ENCODE results near the gene GRAMD1A. TPM values are rescaled to one million over a fixed set of nuclear protein-coding genes. Genes with fewer than 3 reads are reported as not detected.
"Not testable (repeated sequence)": the region's sequence is repeated elsewhere in the genome, so short reads cannot be mapped to it uniquely, and the experiment has no call there.

The GRAMD1A gene
- total RNA-seq, 1 donor: 61.5 TPM

- H3K4me1 ChIP-seq (ENCODE audit: insufficient read depth, low read length): peaks cover 46% of the 10 kb centered on the region
- no peaks in the 10 kb centered on the region for H3K9me3 ChIP-seq (ENCODE audit: low read depth, low read length)
- no peaks in the 10 kb centered on the region for H3K27me3 ChIP-seq (ENCODE audit: insufficient read depth, low read length)
- H3K4me3 ChIP-seq (ENCODE audit: low read length): no peak overlapping the region
These were observed 17.4 kb downstream of the GRAMD1A start for GRCh38 chr19:35017507-35017906.

- peaks cover 37% of the 10 kb centered on the region for H3K4me1 ChIP-seq (ENCODE audit: insufficient read depth, low read length)
- no peak overlapping the region for H3K4me3 ChIP-seq (ENCODE audit: low read length)
- no peaks in the 10 kb centered on the region for H3K9me3 ChIP-seq (ENCODE audit: low read depth, low read length)
- H3K27me3 ChIP-seq (ENCODE audit: insufficient read depth, low read length): no peaks in the 10 kb centered on the region
These were observed 18.3 kb downstream of the GRAMD1A start for GRCh38 chr19:35018379-35018778.

- Histone ChIP-seq H3K9me3 (ENCODE audit: low read depth, low read length) (no peaks in the 10 kb centered on the region), H3K4me1 (ENCODE audit: insufficient read depth, low read length) (peaks cover 30% of the 10 kb centered on the region), H3K27me3 (ENCODE audit: insufficient read depth, low read length) (no peaks in the 10 kb centered on the region), H3K4me3 (ENCODE audit: low read length) (no peak overlapping the region)
These were observed 19.0 kb downstream of the GRAMD1A start for GRCh38 chr19:35019144-35019543.

- Histone ChIP-seq H3K27me3 (ENCODE audit: insufficient read depth, low read length) (no peaks in the 10 kb centered on the region), H3K4me3 (ENCODE audit: low read length) (no peak overlapping the region), H3K4me1 (ENCODE audit: insufficient read depth, low read length) (peaks cover 12% of the 10 kb centered on the region), H3K9me3 (ENCODE audit: low read depth, low read length) (no peaks in the 10 kb centered on the region)
These were observed 20.9 kb downstream of the GRAMD1A start for GRCh38 chr19:35021016-35021415.

GRCh38 chr19:35021596-35021995, 21.5 kb downstream of the GRAMD1A start:
- Histone ChIP-seq H3K9me3 (ENCODE audit: low read depth, low read length) (no peaks in the 10 kb centered on the region), H3K4me3 (ENCODE audit: low read length) (no peak overlapping the region), H3K27me3 (ENCODE audit: insufficient read depth, low read length) (no peaks in the 10 kb centered on the region), H3K4me1 (ENCODE audit: insufficient read depth, low read length) (peaks cover 12% of the 10 kb centered on the region)

- Histone ChIP-seq H3K4me3 (ENCODE audit: low read length) (no peak overlapping the region), H3K9me3 (ENCODE audit: low read depth, low read length) (no peaks in the 10 kb centered on the region), H3K4me1 (ENCODE audit: insufficient read depth, low read length) (peaks cover 5% of the 10 kb centered on the region), H3K27me3 (ENCODE audit: insufficient read depth, low read length) (no peaks in the 10 kb centered on the region)
These were observed 22.3 kb downstream of the GRAMD1A start for GRCh38 chr19:35022460-35022859.

GRCh38 chr19:35023428-35023827, 23.3 kb downstream of the GRAMD1A start:
- Histone ChIP-seq H3K9me3 (ENCODE audit: low read depth, low read length) (no peaks in the 10 kb centered on the region), H3K4me3 (ENCODE audit: low read length) (no peak overlapping the region), H3K27me3 (ENCODE audit: insufficient read depth, low read length) (no peaks in the 10 kb centered on the region), H3K4me1 (ENCODE audit: insufficient read depth, low read length) (no peaks in the 10 kb centered on the region)

- no peaks in the 10 kb centered on the region for H3K27me3 ChIP-seq (ENCODE audit: insufficient read depth, low read length)
- no peaks in the 10 kb centered on the region for H3K9me3 ChIP-seq (ENCODE audit: low read depth, low read length)
- no peaks in the 10 kb centered on the region for H3K4me1 ChIP-seq (ENCODE audit: insufficient read depth, low read length)
- H3K4me3 ChIP-seq (ENCODE audit: low read length): no peak overlapping the region
These were observed 24.0 kb downstream of the GRAMD1A start for GRCh38 chr19:35024095-35024494.

GRCh38 chr19:35025969-35026368, 25.8 kb downstream of the GRAMD1A start:
- Histone ChIP-seq H3K27me3 (ENCODE audit: insufficient read depth, low read length) (peaks cover 5% of the 10 kb centered on the region), H3K4me1 (ENCODE audit: insufficient read depth, low read length) (peaks cover 6% of the 10 kb centered on the region), H3K4me3 (ENCODE audit: low read length) (no peak overlapping the region), H3K9me3 (ENCODE audit: low read depth, low read length) (no peaks in the 10 kb centered on the region)

- Histone ChIP-seq H3K4me1 (ENCODE audit: insufficient read depth, low read length) (peaks cover 6% of the 10 kb centered on the region), H3K4me3 (ENCODE audit: low read length) (no peak overlapping the region), H3K9me3 (ENCODE audit: low read depth, low read length) (no peaks in the 10 kb centered on the region), H3K27me3 (ENCODE audit: insufficient read depth, low read length) (peaks cover 10% of the 10 kb centered on the region)
These were observed 26.3 kb downstream of the GRAMD1A start for GRCh38 chr19:35026418-35026817.

- peaks cover 6% of the 10 kb centered on the region for H3K4me1 ChIP-seq (ENCODE audit: insufficient read depth, low read length)
- no peaks in the 10 kb centered on the region for H3K9me3 ChIP-seq (ENCODE audit: low read depth, low read length)
- H3K4me3 ChIP-seq (ENCODE audit: low read length): no peak overlapping the region
- peaks cover 14% of the 10 kb centered on the region for H3K27me3 ChIP-seq (ENCODE audit: insufficient read depth, low read length)
These were observed 26.9 kb downstream of the GRAMD1A start for GRCh38 chr19:35027009-35027408.

- Histone ChIP-seq H3K9me3 (ENCODE audit: low read depth, low read length) (no peaks in the 10 kb centered on the region), H3K4me1 (ENCODE audit: insufficient read depth, low read length) (peaks cover 6% of the 10 kb centered on the region), H3K27me3 (ENCODE audit: insufficient read depth, low read length) (peaks cover 17% of the 10 kb centered on the region), H3K4me3 (ENCODE audit: low read length) (no peak overlapping the region)
These were observed 27.9 kb downstream of the GRAMD1A start for GRCh38 chr19:35027851-35028599.

- H3K4me3 ChIP-seq (ENCODE audit: low read length); H3K4me1 ChIP-seq (ENCODE audit: insufficient read depth, low read length); H3K9me3 ChIP-seq (ENCODE audit: low read depth, low read length): not testable (repeated sequence)
- H3K27me3 ChIP-seq (ENCODE audit: insufficient read depth, low read length): peaks cover 17% of the 10 kb centered on the region
These were observed 28.4 kb downstream of the GRAMD1A start for GRCh38 chr19:35028600-35028885.

- not testable (repeated sequence) for H3K4me3 ChIP-seq (ENCODE audit: low read length); H3K9me3 ChIP-seq (ENCODE audit: low read depth, low read length); H3K4me1 ChIP-seq (ENCODE audit: insufficient read depth, low read length)
- H3K27me3 ChIP-seq (ENCODE audit: insufficient read depth, low read length): peaks cover 17% of the 10 kb centered on the region
These were observed 29.2 kb downstream of the GRAMD1A start for GRCh38 chr19:35029275-35029736.

- H3K4me3 ChIP-seq (ENCODE audit: low read length): no peak overlapping the region
- H3K4me1 ChIP-seq (ENCODE audit: insufficient read depth, low read length): peaks cover 6% of the 10 kb centered on the region
- H3K27me3 ChIP-seq (ENCODE audit: insufficient read depth, low read length): peaks cover 17% of the 10 kb centered on the region
- H3K9me3 ChIP-seq (ENCODE audit: low read depth, low read length): no peaks in the 10 kb centered on the region
These were observed 29.7 kb downstream of the GRAMD1A start for GRCh38 chr19:35029737-35030256.
